Naive B cell (primary cell): ENCODE data around the gene CCDC59. TPM values are rescaled to one million over a fixed set of nuclear protein-coding genes. Genes with fewer than 3 reads are reported as not detected.
"Not testable (repeated sequence)": the region's sequence is repeated elsewhere in the genome, so short reads cannot be mapped to it uniquely, and the experiment has no call there.

Source experiments
- ATAC-seq, 2 donors: fragments of 150-1000 bp; cut with Tn5 transposase; 2 replicates each; pipeline ENCODE4 v1.10.0; 2021; ENCODE audit warnings: low read depth in 2 of 2, mild to moderate bottlenecking in 2 of 2, moderate library complexity in 2 of 2
- DNase-seq: peaks from one replicate; pipeline ENCODE4 v3.0.0; 2022
- H3K27ac Mint-ChIP-seq, 6 donors: one replicate each; pipeline ENCODE4 v1.8.0; 2020 to 2022; ENCODE audit warnings: mild to moderate bottlenecking in 6 of 6, mixed read lengths in 6 of 6, moderate library complexity in 5 of 6, inconsistent platforms in 2 of 6
- H3K27me3 Mint-ChIP-seq, 3 donors: one replicate each; pipeline ENCODE4 v1.8.0; 2021 to 2022; ENCODE audit warnings: mixed read lengths in 3 of 3, mild to moderate bottlenecking in 1 of 3
- H3K36me3 Mint-ChIP-seq, 2 donors: one replicate each; pipeline ENCODE4 v1.8.0; 2020 to 2022; ENCODE audit warnings: mixed read lengths in 2 of 2, inconsistent platforms in 1 of 2, mild to moderate bottlenecking in 1 of 2
- H3K4me1 Mint-ChIP-seq, 3 donors: one replicate each; pipeline ENCODE4 v1.8.0; 2020 to 2022; ENCODE audit warnings: mixed read lengths in 3 of 3, inconsistent platforms in 1 of 3, mild to moderate bottlenecking in 1 of 3, moderate library complexity in 1 of 3
- H3K4me3 Mint-ChIP-seq, 8 donors: one replicate each; pipeline ENCODE4 v1.8.0; 2020 to 2022; ENCODE audit warnings: mild to moderate bottlenecking in 8 of 8, mixed read lengths in 8 of 8, moderate library complexity in 8 of 8, inconsistent platforms in 2 of 8
- H3K9me3 Mint-ChIP-seq, 7 donors: one replicate each; pipeline ENCODE4 v1.8.0; 2020 to 2022; ENCODE audit warnings: mixed read lengths in 7 of 7, mild to moderate bottlenecking in 5 of 7, inconsistent platforms in 2 of 7, moderate library complexity in 1 of 7
- polyA plus RNA-seq, 6 donors: library from polyadenylated mRNA; unstranded; fragments of 300-500 nt; fragmentation: Illumina TruSeq; gene quantifications; one replicate each; pipeline ENCODE4 v1.2.3, GENCODE V29; 2021; ENCODE audit warnings: low read depth in 6 of 6

The CCDC59 gene, protein sequence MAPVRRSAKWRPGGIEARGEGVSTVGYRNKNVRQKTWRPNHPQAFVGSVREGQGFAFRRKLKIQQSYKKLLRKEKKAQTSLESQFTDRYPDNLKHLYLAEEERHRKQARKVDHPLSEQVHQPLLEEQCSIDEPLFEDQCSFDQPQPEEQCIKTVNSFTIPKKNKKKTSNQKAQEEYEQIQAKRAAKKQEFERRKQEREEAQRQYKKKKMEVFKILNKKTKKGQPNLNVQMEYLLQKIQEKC
- 100 to 1,000 TPM in 4 of 6 donors, 10 to 100 TPM in 2; 80.1 to 133 (median 111) TPM for polyA plus RNA-seq

DNA sequence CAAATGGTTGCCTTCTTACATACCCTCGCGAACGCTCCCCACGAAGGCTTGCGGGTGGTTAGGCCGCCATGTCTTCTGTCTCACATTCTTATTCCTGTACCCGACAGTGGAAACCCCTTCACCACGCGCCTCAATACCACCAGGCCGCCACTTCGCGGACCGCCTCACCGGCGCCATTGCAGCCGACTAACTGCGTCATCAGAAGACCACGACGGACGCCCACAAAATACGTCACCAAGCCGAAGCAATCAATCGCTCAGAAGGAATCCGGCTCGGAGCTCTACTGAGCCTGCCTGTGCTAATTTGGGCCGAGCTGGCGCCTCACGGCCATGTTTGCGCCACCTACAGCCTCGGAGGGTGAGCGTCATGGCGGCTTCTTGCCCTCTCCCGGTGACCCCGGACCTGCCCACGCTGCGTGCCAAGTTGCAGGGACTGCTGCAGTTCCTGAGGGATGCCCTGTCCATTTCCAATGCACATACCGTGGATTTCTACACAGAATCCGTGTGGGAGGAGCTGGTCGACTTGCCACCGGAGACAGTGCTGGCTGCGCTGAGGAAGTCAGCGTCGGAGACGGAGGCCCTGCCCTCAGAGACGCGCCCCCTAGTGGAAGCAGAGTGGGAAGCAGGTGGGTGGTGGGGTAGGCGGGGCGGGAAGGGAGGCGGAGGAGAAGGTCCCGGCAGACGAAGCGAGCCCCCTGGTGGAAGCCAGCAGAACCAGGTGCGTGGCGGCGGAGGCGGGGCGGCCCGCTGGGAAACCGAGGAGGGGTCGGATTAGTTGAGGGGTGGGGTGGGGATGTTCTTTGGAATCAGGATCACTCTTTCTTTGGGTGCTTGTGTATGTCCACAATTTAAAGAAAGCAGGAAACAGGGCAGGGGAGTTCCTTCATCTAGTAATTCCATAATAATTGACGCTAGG, at the start of gene CCDC59, which contains the start of gene METTL25:
Gene CCDC59 (minus strand): TSS at position 188 of the 915 bp plus-strand sequence. CDS start 11 bp downstream, at position 177.
Gene METTL25 (plus strand): TSS at position 330 of the 915 bp plus-strand sequence. CDS start 37 bp downstream, at position 367.
- Mint-ChIP-seq H3K4me3 (peak within 1 kb of the TSS; percentile 94 to 100 (median 98)), H3K27me3 (no peaks in the 10 kb centered on the region), H3K36me3 (peaks cover 23% of the 10 kb centered on the region in 2 donors), H3K9me3 (no peaks in the 10 kb centered on the region), H3K4me1 (peaks cover 29 to 56% (median 41%) of the 10 kb centered on the region in 3 donors), H3K27ac (peak within 1 kb of the TSS; percentile 99 to 100 (median 100))
- ATAC-seq (peak; percentile 83 to 85), DNase-seq (peak; percentile 97)

DNA sequence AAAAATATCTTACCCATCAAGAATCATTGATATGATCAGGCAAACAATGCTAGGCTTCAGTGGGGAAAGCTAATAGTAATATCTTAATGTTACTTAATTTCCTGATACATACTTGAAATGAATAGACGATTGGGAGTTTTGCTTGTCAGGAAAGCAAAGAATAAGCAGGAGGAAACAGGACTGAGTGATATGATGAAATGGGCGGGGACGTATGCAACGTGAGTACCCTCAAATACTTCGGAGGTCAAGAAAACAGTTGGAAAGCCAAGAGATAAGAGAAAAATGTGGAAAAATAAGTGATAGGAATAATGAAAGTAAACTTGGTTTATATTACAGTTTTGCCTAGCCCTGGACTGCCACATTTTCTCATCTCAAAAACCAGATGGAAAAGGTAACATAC, 49.3 kb upstream of the CCDC59 start:
- H3K4me3 Mint-ChIP-seq = no peak overlapping the region
- no peaks in the 10 kb centered on the region for H3K9me3 Mint-ChIP-seq
- ATAC-seq (no peak), DNase-seq (no peak)
- no peaks in the 10 kb centered on the region for H3K27me3 Mint-ChIP-seq
- H3K4me1 Mint-ChIP-seq = no peaks in the 10 kb centered on the region
- peak overlapping the region in 1 of 6 donors; percentile 73 for H3K27ac Mint-ChIP-seq
- peaks cover 21 to 40% of the 10 kb centered on the region in 2 donors for H3K36me3 Mint-ChIP-seq

DNA sequence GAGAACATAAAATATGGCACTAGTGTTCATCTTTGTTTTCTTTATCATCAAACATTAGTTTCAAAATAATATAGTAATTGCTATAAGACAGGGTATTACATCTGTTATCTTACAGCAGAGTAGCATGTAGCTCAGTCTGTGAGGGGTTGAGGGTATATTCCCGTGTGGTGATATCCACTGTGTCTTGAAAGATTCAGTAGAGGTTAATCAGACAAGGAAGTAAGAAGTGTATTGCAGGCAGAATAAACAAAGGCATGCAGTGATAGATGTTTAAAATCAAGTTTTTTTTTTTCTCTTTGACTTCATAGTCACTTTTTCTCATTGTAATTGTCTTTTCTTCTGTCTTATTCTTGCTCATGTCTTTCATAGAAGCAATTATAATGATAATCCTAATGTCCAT, 48.5 kb upstream of the CCDC59 start:
- Mint-ChIP-seq H3K9me3 (no peaks in the 10 kb centered on the region), H3K27ac (no peak overlapping the region), H3K36me3 (peaks cover 21 to 40% of the 10 kb centered on the region in 2 donors), H3K4me1 (no peaks in the 10 kb centered on the region), H3K4me3 (no peak overlapping the region), H3K27me3 (no peaks in the 10 kb centered on the region)
- DNase-seq (no peak), ATAC-seq (no peak)

DNA sequence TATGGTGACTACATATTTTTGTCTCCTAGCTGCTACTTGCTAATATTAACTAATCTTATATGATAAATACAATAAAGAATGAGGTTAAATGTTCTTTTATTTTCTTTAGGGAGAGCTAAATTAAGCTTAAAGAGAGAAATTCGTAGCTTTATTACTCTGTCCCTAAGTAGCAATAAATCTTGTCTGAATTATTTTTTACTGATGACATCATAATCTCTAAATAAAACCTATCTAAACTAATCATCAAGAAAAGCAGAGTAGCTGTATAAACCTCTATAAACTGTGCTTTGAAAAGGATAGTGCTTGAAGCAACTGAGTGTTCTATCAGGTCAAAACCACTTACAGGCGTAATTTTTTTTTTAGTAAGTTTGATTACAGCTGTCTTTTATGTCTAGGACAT, 42.6 kb upstream of the CCDC59 start:
- ATAC-seq (no peak), DNase-seq (no peak)
- H3K4me1 Mint-ChIP-seq = no peaks in the 10 kb centered on the region

DNA sequence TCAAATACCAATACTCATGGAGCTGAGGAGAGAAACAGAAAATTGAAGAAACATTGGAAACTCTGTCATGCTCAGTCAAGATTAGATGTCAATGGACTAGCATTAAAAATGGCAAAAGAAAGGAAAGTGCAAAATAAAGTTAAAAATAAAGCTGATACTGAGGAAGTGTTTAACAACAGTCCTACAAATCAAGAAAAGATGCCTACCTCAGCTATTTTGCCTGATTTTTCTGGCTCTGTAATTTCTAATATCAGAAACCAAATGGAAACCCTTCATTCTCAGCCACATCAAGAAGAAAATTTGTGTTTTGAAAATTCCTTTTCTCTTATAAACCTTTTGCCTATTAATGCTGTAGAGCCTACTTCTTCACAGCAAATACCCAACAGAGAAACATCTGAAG, 40.7 kb upstream of the CCDC59 start:
- no peak for DNase-seq
- no peaks in the 10 kb centered on the region for H3K27me3 Mint-ChIP-seq
- ATAC-seq = no peak

More for the DNA sequence above, 42.6 kb upstream of the CCDC59 start:
- peaks cover 7 to 39% of the 10 kb centered on the region in 2 donors for H3K36me3 Mint-ChIP-seq
- no peak overlapping the region for H3K4me3 Mint-ChIP-seq
- H3K27ac Mint-ChIP-seq = no peak overlapping the region
- H3K27me3 Mint-ChIP-seq = no peaks in the 10 kb centered on the region
- H3K9me3 Mint-ChIP-seq = no peaks in the 10 kb centered on the region

DNA sequence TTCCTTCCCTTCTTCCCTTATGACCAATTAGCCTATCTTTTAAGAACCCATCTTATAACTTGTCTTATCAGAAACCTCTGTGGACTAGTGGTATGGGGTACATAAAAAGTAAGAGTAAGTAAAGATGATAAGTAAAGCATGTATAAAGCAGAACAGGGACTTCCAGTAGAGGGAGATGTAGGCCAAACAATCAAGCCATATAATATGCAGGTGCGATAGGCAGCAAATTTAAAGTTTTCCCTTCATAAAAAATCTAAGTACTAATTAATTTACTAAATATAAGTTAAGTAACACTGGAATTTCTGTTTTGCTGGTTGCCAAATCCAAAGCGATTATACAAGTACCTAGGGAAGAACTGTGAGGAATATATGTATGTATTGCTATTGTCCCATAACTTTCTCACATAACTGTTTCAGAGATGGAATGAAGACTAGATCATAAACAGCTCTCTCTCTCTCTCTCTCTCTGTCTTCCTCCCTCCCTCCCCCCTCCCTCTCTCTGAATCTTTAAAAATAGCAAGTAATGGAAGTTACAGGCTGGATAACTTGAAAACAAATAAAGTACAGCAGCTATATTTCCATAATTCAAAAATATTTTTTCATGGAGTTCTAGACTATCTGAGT, 25.9 kb upstream of the CCDC59 start:
- peak overlapping the region in 1 of 6 donors; percentile 71 for H3K27ac Mint-ChIP-seq
- H3K27me3 Mint-ChIP-seq = no peaks in the 10 kb centered on the region
- DNase-seq (no peak), ATAC-seq (no peak)
- H3K9me3 Mint-ChIP-seq = peaks cover 0 to 7% (median 0%) of the 10 kb centered on the region in 7 donors
- H3K4me3 Mint-ChIP-seq = no peak overlapping the region
- H3K36me3 Mint-ChIP-seq = peaks cover 0 to 12% of the 10 kb centered on the region in 2 donors
- peaks cover 0 to 3% (median 0%) of the 10 kb centered on the region in 3 donors for H3K4me1 Mint-ChIP-seq

More for the DNA sequence above, 40.7 kb upstream of the CCDC59 start:
- no peaks in the 10 kb centered on the region for H3K4me1 Mint-ChIP-seq
- H3K4me3 Mint-ChIP-seq = no peak overlapping the region
- peaks cover 10 to 32% of the 10 kb centered on the region in 2 donors for H3K36me3 Mint-ChIP-seq
- no peaks in the 10 kb centered on the region for H3K9me3 Mint-ChIP-seq
- H3K27ac Mint-ChIP-seq = no peak overlapping the region

DNA sequence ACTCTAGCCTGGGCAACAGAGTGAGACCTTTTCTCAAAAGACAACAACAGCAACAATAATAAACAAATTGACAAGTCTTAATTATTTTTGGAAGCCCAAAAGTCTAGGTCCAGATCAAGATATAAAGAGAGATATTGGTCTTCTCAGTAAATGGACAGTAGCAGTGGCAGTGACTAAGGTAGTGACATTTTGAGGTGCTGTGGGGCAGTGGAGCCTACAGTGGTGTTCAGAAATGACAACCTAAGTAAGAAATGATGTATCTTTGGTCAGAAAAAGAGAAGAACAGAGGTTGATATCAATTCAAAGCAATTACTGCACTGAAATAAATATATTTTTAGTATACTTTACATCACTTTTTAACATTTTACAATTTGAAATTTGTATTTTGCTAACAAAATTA, 20.8 kb upstream of the CCDC59 start:
- no peak overlapping the region for H3K27ac Mint-ChIP-seq
- H3K36me3 Mint-ChIP-seq = peaks cover 12 to 22% of the 10 kb centered on the region in 2 donors
- DNase-seq = no peak
- peaks cover 0 to 3% (median 0%) of the 10 kb centered on the region in 3 donors for H3K4me1 Mint-ChIP-seq
- H3K9me3 Mint-ChIP-seq = peaks cover 4 to 15% (median 8%) of the 10 kb centered on the region in 7 donors
- no peak overlapping the region for H3K4me3 Mint-ChIP-seq
- ATAC-seq = no peak
- no peaks in the 10 kb centered on the region for H3K27me3 Mint-ChIP-seq

DNA sequence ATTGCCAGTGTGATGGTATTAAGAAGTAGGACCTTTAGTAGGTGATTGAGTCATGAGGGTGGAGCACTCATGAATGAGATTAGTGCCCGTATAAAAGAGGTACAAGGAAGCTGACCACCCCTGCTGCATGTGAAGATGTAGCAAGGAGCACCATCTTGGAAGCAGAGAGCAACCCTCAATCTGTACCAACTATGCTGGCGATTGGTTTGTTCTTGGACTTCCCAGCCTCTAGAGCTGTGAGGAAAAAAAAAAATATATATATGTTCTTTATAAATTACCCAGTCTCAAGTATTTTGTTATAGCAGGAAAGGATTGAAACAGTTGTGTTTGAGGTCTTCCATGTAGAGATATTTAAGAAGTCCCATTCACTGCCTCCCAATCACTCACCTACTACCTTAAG, 17.0 kb upstream of the CCDC59 start:
- peaks cover 7 to 23% (median 15%) of the 10 kb centered on the region in 7 donors for H3K9me3 Mint-ChIP-seq
- H3K36me3 Mint-ChIP-seq = peaks cover 30 to 38% of the 10 kb centered on the region in 2 donors
- ATAC-seq (no peak), DNase-seq (no peak)
- H3K4me3 Mint-ChIP-seq = no peak overlapping the region
- H3K27me3 Mint-ChIP-seq = no peaks in the 10 kb centered on the region
- H3K27ac Mint-ChIP-seq = no peak overlapping the region
- no peaks in the 10 kb centered on the region for H3K4me1 Mint-ChIP-seq

DNA sequence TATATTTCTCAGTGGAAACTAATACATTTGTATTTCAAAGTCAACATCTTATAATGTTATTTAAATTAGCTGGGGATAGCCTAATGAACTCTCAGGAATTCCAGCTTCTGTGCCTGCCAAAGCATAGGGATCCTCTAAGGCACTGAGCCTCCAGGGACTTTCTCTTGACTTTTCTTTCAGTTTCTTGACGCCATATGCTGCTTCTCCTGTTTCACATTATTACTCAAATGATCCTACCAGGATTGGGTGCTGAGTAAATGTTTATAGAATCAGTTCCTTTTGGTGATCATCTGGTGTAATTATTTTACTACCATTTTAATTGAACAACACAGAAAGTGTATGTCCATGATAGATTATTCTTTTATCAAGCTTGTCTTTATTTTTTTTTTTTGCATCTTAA, 8.0 kb upstream of the CCDC59 start:
- peaks cover 7 to 18% of the 10 kb centered on the region in 2 donors for H3K36me3 Mint-ChIP-seq
- H3K27me3 Mint-ChIP-seq = no peaks in the 10 kb centered on the region
- H3K27ac Mint-ChIP-seq = peak overlapping the region in 1 of 6 donors; percentile 44

DNA sequence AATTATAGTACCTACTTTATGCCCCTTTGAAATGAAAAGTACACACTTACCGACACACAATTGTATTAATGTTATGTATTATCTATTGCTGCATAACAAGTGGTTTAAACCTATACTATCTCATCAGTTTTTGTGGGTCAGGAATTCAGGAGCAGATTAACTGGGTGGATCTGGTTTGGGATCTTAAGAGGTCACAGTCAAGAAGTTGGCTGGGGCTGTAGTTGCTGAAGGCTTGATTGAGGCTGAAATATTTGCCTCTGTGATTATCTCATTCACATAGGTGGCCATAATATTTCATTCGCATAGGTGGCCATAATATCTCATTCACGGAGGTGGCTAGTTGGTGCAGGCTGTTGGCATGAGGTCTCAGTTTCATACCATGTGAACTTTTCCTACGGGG, 5.8 kb upstream of the CCDC59 start:
- peaks cover 7 to 16% of the 10 kb centered on the region in 2 donors for H3K36me3 Mint-ChIP-seq
- peaks cover 0 to 3% (median 0%) of the 10 kb centered on the region in 7 donors for H3K9me3 Mint-ChIP-seq
- ATAC-seq (no peak), DNase-seq (no peak)
- peaks cover 19 to 28% (median 20%) of the 10 kb centered on the region in 3 donors for H3K4me1 Mint-ChIP-seq
- H3K27ac Mint-ChIP-seq = no peak overlapping the region
- H3K4me3 Mint-ChIP-seq = no peak overlapping the region
- H3K27me3 Mint-ChIP-seq = no peaks in the 10 kb centered on the region

More for the DNA sequence above, 8.0 kb upstream of the CCDC59 start:
- Mint-ChIP-seq H3K4me1 (peaks cover 7 to 17% (median 13%) of the 10 kb centered on the region in 3 donors), H3K9me3 (peaks cover 0 to 11% (median 3%) of the 10 kb centered on the region in 7 donors), H3K4me3 (no peak overlapping the region)
- no peak for ATAC-seq
- no peak for DNase-seq

DNA sequence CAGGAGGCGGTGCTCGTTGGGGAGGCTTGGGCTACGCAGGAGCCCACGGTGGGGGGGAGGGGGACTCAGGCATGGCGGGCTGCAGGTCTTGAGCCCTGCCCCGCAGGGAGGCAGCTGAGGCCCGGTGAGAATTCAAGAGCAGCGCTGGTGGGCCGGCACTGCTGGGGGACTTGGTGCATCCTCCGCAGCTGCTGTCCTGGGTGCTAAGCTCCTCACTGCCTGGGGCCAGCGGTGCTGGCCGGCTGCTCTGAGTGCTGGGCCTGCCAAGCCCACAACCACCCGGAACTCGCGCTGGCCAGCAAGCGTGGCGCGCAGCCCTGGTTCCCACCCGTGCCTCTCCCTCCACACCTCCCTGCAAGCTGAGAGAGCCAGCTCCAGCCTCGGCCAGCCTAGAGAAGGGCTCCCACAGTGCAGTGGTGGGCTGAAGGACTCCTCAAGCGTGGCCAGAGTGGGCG, 3.3 kb upstream of the CCDC59 start:
- H3K27ac Mint-ChIP-seq = no peak overlapping the region
- ATAC-seq (no peak), DNase-seq (no peak)
- peaks cover 26 to 41% (median 34%) of the 10 kb centered on the region in 3 donors for H3K4me1 Mint-ChIP-seq
- H3K9me3 Mint-ChIP-seq = no peaks in the 10 kb centered on the region
- H3K36me3 Mint-ChIP-seq = peaks cover 16 to 18% of the 10 kb centered on the region in 2 donors
- H3K4me3 Mint-ChIP-seq = no peak overlapping the region
- no peaks in the 10 kb centered on the region for H3K27me3 Mint-ChIP-seq

DNA sequence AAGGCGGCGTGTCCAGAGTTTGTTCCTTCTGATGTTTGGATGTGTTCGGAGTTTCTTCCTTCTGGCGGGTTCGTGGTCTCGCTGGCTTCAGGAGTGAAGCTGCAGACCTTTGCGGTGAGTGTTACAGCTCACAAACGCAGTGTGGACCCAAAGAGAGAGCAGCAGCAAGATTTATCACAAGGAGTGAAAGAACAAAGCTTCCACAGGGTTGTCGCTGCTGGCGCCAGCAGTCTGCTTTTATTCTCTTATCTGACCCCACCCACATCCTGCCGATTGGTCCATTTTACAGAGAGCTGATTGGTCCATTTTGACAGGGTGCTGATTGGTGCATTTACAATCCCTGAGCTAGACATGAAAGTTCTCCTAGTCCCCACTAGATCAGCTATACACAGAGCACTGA, 2.6 kb upstream of the CCDC59 start:
- H3K36me3 Mint-ChIP-seq = peaks cover 16 to 18% of the 10 kb centered on the region in 2 donors
- not testable (repeated sequence) for DNase-seq, H3K9me3 Mint-ChIP-seq, ATAC-seq, H3K27me3 Mint-ChIP-seq
- H3K27ac Mint-ChIP-seq = peak overlapping the region in 1 of 6 donors; percentile 54
- peaks cover 29 to 45% (median 34%) of the 10 kb centered on the region in 3 donors for H3K4me1 Mint-ChIP-seq
- peak overlapping the region in 1 of 8 donors; percentile 98 for H3K4me3 Mint-ChIP-seq

DNA sequence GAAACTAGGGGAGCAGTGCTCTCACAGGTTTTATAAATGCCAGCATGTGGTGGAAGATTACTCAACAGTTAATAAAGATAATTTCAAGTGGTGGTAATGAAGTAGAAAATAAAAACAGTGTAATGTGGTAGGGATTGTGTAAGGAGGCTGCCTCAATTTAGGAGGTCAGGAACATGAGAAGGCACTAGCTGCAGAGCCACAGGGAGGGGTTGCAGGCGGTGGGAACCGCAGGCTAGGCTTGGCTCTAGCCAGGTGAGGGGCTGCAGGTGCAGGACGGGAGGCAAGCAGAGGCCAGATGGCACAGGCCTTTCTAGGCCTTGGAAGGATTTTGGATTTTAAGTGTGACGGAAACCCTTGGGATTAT, 910 bp upstream of the CCDC59 start:
- DNase-seq = no peak
- H3K36me3 Mint-ChIP-seq = peaks cover 23% of the 10 kb centered on the region in 2 donors
- ATAC-seq = no peak
- no peaks in the 10 kb centered on the region for H3K27me3 Mint-ChIP-seq
- H3K4me1 Mint-ChIP-seq = peaks cover 34 to 56% (median 41%) of the 10 kb centered on the region in 3 donors
- peak overlapping the region; percentile 79 to 100 (median 100) for H3K27ac Mint-ChIP-seq
- H3K4me3 Mint-ChIP-seq = peak overlapping the region; percentile 94 to 100 (median 98)
- H3K9me3 Mint-ChIP-seq = no peaks in the 10 kb centered on the region
